Motor neuron (in vitro differentiated cells): ENCODE measurements around the gene FBXO44. TPM values are rescaled to one million over a fixed set of nuclear protein-coding genes. Genes with fewer than 3 reads are reported as not detected.

Experiments
- ATAC-seq, 8 experiments: fragments of 200-7000 bp; cut with Tn5 transposase; replicated peaks in 6 of 8; 2 replicates each; pipeline ENCODE4 v1.8.0; 2021; ENCODE audit warnings: mild to moderate bottlenecking in 8 of 8, moderate library complexity in 8 of 8
- H3K27ac ChIP-seq, 2 donors: fragments of 250-450 bp; sonication (Bioruptor Pico); 2 replicates each; pipeline ENCODE4 v1.9.0; 2021; ENCODE audit warnings: antibody characterized with exemption in 2 of 2, mild to moderate bottlenecking in 2 of 2, moderate library complexity in 1 of 2
- H3K4me1 ChIP-seq, 2 donors: fragments of 250-450 bp; sonication (Bioruptor Pico); replicated peaks in 1 of 2; 2 replicates each; pipeline ENCODE4 v1.6.1; 2021; ENCODE audit warnings: antibody characterized with exemption in 2 of 2, mild to moderate bottlenecking in 2 of 2, moderate library complexity in 1 of 2
- H3K4me3 ChIP-seq, 5 donors: fragments of 250-450 bp; sonication (Bioruptor Pico); 2 replicates each; pipeline ENCODE4 v1.9.0; 2021; ENCODE audit warnings: antibody characterized with exemption in 5 of 5, mild to moderate bottlenecking in 5 of 5, moderate library complexity in 4 of 5
- WGBS, 10 experiments: fragments of 450-650 bp; shearing (Covaris generic); methylation state at CpG; one replicate each; pipeline ENCODE4 v1.0.0; 2022; 5-methylcytosine and 5-hydroxymethylcytosine counted together
- in situ Hi-C, 9 experiments: fragments of 400-800 bp; cut with MboI; loops; one replicate each; pipeline ENCODE4 v1.15.0; 2021; ENCODE audit warnings: low sequenced_read_pairs in 9 of 9, low pct_unique_long_range_greater_than_20kb in 2 of 9; ENCODE audit not compliant: unreplicated experiment in 9 of 9
- total RNA-seq, 8 experiments: library from RNA; unstranded; fragments of 300-600 nt; gene quantifications; 2 replicates each; pipeline versions ENCODE4 v1.2.3 to v1.2.4, GENCODE V29; 2022

The FBXO44 gene
- total RNA-seq, 8 experiments from 2014 or later: 10.2 to 44.4 (median 29.0) TPM

GRCh38 chr1:11650331-11650991 is 4.2 kb upstream of the FBXO44 start:
- 8 to 23% (median 12%) methylated on average over 3 to 42 of the region's 47 CpGs; no CpG with 5 or more reads in 4 of the 10 experiments for WGBS, 10 experiments
- Histone ChIP-seq H3K27ac (no peak overlapping the region), H3K4me3 (no peak overlapping the region), H3K4me1 (peaks cover 4 to 13% of the 10 kb centered on the region in 2 donors)
- in situ Hi-C loops: loop anchor here in 1 of 9 experiments (10.0 kb wide), 1 partner anchor 64 kb away; no protein-coding TSS in a partner anchor
- peak; percentile 20 to 74 (median 32) for ATAC-seq

GRCh38 chr1:11651017-11651416 is 3.7 kb upstream of the FBXO44 start:
- Histone ChIP-seq H3K4me3 (no peak overlapping the region), H3K27ac (no peak overlapping the region), H3K4me1 (peaks cover 9 to 19% of the 10 kb centered on the region in 2 donors)
- in situ Hi-C loops: loop anchor here in 1 of 9 experiments (10.0 kb wide), 1 partner anchor 64 kb away; no protein-coding TSS in a partner anchor
- ATAC-seq: no peak
- WGBS, 10 experiments: 40 to 94% (median 77%) methylated on average over 1 to 4 of the region's 4 CpGs; no CpG with 5 or more reads in 3 of the 10 experiments

GRCh38 chr1:11652203-11652780 is 2.4 kb upstream of the FBXO44 start:
- Histone ChIP-seq H3K27ac (no peak overlapping the region), H3K4me3 (no peak overlapping the region), H3K4me1 (peaks cover 10 to 20% of the 10 kb centered on the region in 2 donors)
- no peak for ATAC-seq
- WGBS, 10 experiments: 40 to 90% (median 80%) methylated on average over 1 to 8 of the region's 11 CpGs; no CpG with 5 or more reads in 3 of the 10 experiments
- in situ Hi-C loops: loop anchor here in 1 of 9 experiments (10.0 kb wide), 1 partner anchor 63 kb away; no protein-coding TSS in a partner anchor

- ATAC-seq: no peak
- Histone ChIP-seq H3K4me3 (peak overlapping the region in 1 of 5 donors; percentile 98), H3K4me1 (peaks cover 10 to 19% of the 10 kb centered on the region in 2 donors), H3K27ac (no peak overlapping the region)
- in situ Hi-C loops: loop anchor here in 1 of 9 experiments (10.0 kb wide), 1 partner anchor 62 kb away; no protein-coding TSS in a partner anchor
- WGBS, 10 experiments: 100% methylated on average over 1 of the region's 17 CpGs; no CpG with 5 or more reads in 9 of the 10 experiments
Observed at GRCh38 chr1:11653101-11653860, 1.4 kb upstream of the FBXO44 start.

- ATAC-seq: peak in 3 of 8 experiments; percentile 0 to 1 (median 0)
- in situ Hi-C loops: loop anchor here in 1 of 9 experiments (10.0 kb wide), 1 partner anchor 61 kb away; no protein-coding TSS in a partner anchor
- Histone ChIP-seq H3K4me3 (peak overlapping the region; percentile 52 to 98 (median 73)), H3K4me1 (peaks cover 10 to 14% of the 10 kb centered on the region in 2 donors), H3K27ac (no peak overlapping the region)
- WGBS, 10 experiments: 20 to 79% (median 62%) methylated on average over 1 to 3 of the region's 7 CpGs; no CpG with 5 or more reads in 6 of the 10 experiments
Observed at GRCh38 chr1:11653861-11654136, 878 bp upstream of the FBXO44 start.

- ATAC-seq: peak in 5 of 8 experiments; percentile 2 to 41 (median 10)
- H3K4me1 ChIP-seq: peaks cover 10 to 13% of the 10 kb centered on the region in 2 donors
- H3K27ac ChIP-seq: peak overlapping the region in 1 of 2 donors; percentile 16
- H3K4me3 ChIP-seq: peak overlapping the region; percentile 52 to 98 (median 73)
- WGBS, 10 experiments: 0 to 57% (median 20%) methylated on average over 1 to 7 of the region's 45 CpGs; no CpG with 5 or more reads in 3 of the 10 experiments
- in situ Hi-C loops: loop anchor here in 1 of 9 experiments (10.0 kb wide), 1 partner anchor 60 kb away; no protein-coding TSS in a partner anchor
Observed at GRCh38 chr1:11654939-11655808, 497 bp downstream of the FBXO44 start.

GRCh38 chr1:11657654-11658053 is 3.0 kb downstream of the FBXO44 start:
- no peak overlapping the region for H3K4me3 ChIP-seq
- peaks cover 7 to 9% of the 10 kb centered on the region in 2 donors for H3K4me1 ChIP-seq
- ATAC-seq: no peak
- no peak overlapping the region for H3K27ac ChIP-seq
- WGBS, 10 experiments: 70 to 100% (median 88%) methylated on average over 1 to 6 of the region's 6 CpGs
- in situ Hi-C loops: loop anchor here in 1 of 9 experiments (10.0 kb wide), 1 partner anchor 57 kb away; no protein-coding TSS in a partner anchor

GRCh38 chr1:11658542-11658941 is 3.9 kb downstream of the FBXO44 start:
- Histone ChIP-seq H3K27ac (no peak overlapping the region), H3K4me1 (peaks cover 7 to 9% of the 10 kb centered on the region in 2 donors), H3K4me3 (no peak overlapping the region)
- WGBS, 10 experiments: 85% methylated on average over 4 of the region's 23 CpGs; no CpG with 5 or more reads in 9 of the 10 experiments
- in situ Hi-C loops: loop anchor here in 1 of 9 experiments (10.0 kb wide), 1 partner anchor 56 kb away; no protein-coding TSS in a partner anchor
- no peak for ATAC-seq

- 28 to 93% (median 84%) methylated on average over 2 to 4 of the region's 4 CpGs for WGBS, 10 experiments
- Histone ChIP-seq H3K4me1 (peaks cover 10 to 12% of the 10 kb centered on the region in 2 donors), H3K4me3 (no peak overlapping the region), H3K27ac (no peak overlapping the region)
- ATAC-seq: no peak
- in situ Hi-C loops: loop anchor here in 3 of 9 experiments (10.0 kb wide), 2 partner anchors 55 to 65 kb away; no protein-coding TSS in a partner anchor
Observed at GRCh38 chr1:11659748-11660147, 5.1 kb downstream of the FBXO44 start.

GRCh38 chr1:11661103-11661502 is 6.4 kb downstream of the FBXO44 start:
- 51 to 90% (median 90%) methylated on average over 2 to 15 of the region's 17 CpGs; no CpG with 5 or more reads in 5 of the 10 experiments for WGBS, 10 experiments
- in situ Hi-C loops: loop anchor here in 2 of 9 experiments (10.0 kb wide), 2 partner anchors 54 to 64 kb away; no protein-coding TSS in a partner anchor
- H3K4me1 ChIP-seq: peaks cover 3% of the 10 kb centered on the region in 2 donors
- H3K4me3 ChIP-seq: no peak overlapping the region
- ATAC-seq: no peak
- H3K27ac ChIP-seq: no peak overlapping the region

- Histone ChIP-seq H3K4me1 (peaks cover 2 to 3% of the 10 kb centered on the region in 2 donors), H3K4me3 (peak overlapping the region; percentile 31 to 44 (median 36)), H3K27ac (peak overlapping the region in 1 of 2 donors; percentile 60)
- in situ Hi-C loops: loop anchor here in 2 of 9 experiments (10.0 kb wide), 2 partner anchors 50 to 60 kb away; no protein-coding TSS in a partner anchor
- ATAC-seq: peak; percentile 13 to 70 (median 61)
- 0 to 80% (median 19%) methylated on average over 1 to 6 of the region's 66 CpGs; no CpG with 5 or more reads in 4 of the 10 experiments for WGBS, 10 experiments
Observed at GRCh38 chr1:11664336-11665065, 9.8 kb downstream of the FBXO44 start.
